Dermis blood vessel endothelial cell (primary cell): ENCODE data around the gene MTG2. TPM values are rescaled to one million over a fixed set of nuclear protein-coding genes. Genes with fewer than 3 reads are reported as not detected.
A peak's percentile ranks its signal among the peaks of the same experiment; 100 is the strongest.

Source experiments
- DNase-seq: peaks from one replicate; pipeline ENCODE4 v3.0.0; 2010
- total RNA-seq: library from RNA; depleted of rRNA; stranded (reverse); fragments of >200 nt; gene quantifications from 2 replicates; pipeline ENCODE4 v1.2.3, GENCODE V29; 2014

MTG2 gene
- total RNA-seq, 1 donor from 2014 or later, result 26.7 TPM

- peak; percentile 68 for DNase-seq
Observed at GRCh38 chr20:62186887-62187866, 4.3 kb downstream of the MTG2 start.

GRCh38 chr20:62190639-62191411 is 8.0 kb downstream of the MTG2 start:
- DNase-seq, result no peak

- no peak for DNase-seq
Observed at GRCh38 chr20:62191781-62192559, 9.1 kb downstream of the MTG2 start.

- no peak for DNase-seq
Observed at GRCh38 chr20:62192635-62193034, 9.8 kb downstream of the MTG2 start.

- DNase-seq, result no peak
Observed at GRCh38 chr20:62193079-62194025, 10.5 kb downstream of the MTG2 start.

GRCh38 chr20:62195075-62195405 is 12.2 kb downstream of the MTG2 start:
- DNase-seq, result no peak

- no peak for DNase-seq
Observed at GRCh38 chr20:62195736-62196135, 12.9 kb downstream of the MTG2 start.

DNA sequence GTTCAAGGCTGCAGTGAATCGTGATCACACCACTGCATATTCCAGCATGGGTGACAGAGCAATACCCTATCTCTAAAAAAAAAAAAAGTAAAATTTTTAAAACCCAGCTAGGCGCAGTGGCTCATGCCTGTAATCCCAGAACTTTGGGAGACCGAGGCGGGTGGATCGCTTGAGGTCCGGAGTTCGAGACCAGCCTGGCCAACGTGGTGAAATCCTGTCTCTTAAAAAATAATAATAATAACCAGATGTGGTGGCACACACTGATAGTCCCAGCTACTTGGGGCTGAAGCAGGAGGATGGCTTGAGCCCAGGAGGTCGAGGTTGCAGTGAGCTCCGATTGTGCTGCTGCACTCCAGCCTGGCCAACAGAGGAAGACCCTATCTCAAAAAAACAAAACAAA is 13.5 kb downstream of the MTG2 start:
- DNase-seq, result no peak

DNA sequence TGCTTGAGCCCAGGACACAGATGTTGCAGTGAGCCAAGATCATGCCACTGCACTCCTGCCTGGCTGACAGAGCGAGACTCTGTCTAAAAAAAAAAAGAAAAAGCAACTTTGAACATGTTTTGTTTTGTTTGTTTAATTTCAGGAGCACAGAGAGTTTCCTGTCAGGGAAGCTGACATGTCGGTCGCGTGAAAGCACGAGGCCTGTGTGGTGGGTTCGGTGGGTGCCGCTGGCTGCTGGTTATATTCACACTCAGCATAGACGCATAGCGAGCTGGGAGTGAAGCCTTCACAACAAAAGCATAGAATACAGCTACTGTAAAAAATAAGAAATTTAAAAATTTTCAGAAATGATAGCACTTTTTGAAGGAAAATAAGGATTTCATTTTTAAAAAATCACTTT is 14.5 kb downstream of the MTG2 start:
- DNase-seq, result no peak

DNA sequence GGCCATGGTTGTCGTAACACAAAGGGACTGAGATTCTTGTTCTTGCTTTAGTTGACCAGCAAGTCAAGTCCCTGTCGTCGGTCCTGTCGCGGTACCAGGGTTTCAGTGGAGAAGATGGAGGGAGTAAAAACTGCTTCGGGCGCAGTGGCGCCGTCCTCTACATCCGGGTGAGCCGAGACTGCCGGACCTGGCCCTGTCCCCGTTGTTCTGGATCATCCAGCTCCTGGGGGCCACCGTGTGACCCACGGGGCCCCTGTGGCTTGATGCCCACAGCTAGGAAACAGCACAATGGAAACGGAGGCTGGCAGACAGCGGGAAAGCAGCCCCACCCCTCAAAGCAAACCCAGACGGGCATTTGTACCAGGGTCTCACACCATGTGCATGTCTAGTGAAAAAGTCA is 15.0 kb downstream of the MTG2 start:
- DNase-seq, result no peak

DNA sequence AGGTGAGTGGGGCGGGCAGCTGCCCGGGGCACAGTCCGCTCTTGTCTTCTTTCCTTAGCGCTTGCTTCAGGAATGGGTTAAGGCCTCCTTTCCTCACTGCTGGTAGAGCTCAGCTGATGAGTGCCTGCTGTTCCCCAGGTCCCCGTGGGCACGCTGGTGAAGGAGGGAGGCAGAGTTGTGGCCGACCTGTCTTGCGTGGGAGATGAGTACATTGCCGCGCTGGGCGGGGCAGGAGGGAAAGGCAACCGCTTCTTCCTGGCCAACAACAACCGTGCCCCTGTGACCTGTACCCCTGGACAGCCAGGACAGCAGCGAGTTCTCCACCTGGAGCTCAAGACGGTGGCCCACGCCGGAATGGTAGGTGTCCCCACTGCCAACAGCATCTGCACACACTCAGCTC is 15.7 kb downstream of the MTG2 start:
- DNase-seq, result no peak

DNA sequence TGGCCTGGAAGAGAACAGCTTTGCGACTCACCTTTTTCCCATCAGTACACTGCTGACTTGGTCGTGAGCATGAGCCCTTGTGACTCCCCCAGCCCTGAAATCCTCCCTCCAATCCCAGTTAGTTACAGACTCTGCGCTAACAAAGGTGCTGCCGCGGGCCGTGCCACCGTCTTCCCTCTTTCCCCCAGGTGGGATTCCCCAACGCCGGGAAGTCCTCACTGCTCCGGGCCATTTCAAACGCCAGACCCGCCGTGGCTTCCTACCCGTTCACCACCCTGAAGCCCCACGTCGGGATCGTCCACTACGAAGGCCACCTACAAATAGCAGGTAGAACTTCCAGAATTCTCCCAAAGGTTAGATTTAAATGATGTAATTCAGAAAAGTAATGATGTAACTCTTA is 16.1 kb downstream of the MTG2 start:
- no peak for DNase-seq

- no peak for DNase-seq
Observed at GRCh38 chr20:62200491-62201172, 17.8 kb downstream of the MTG2 start.

DNA sequence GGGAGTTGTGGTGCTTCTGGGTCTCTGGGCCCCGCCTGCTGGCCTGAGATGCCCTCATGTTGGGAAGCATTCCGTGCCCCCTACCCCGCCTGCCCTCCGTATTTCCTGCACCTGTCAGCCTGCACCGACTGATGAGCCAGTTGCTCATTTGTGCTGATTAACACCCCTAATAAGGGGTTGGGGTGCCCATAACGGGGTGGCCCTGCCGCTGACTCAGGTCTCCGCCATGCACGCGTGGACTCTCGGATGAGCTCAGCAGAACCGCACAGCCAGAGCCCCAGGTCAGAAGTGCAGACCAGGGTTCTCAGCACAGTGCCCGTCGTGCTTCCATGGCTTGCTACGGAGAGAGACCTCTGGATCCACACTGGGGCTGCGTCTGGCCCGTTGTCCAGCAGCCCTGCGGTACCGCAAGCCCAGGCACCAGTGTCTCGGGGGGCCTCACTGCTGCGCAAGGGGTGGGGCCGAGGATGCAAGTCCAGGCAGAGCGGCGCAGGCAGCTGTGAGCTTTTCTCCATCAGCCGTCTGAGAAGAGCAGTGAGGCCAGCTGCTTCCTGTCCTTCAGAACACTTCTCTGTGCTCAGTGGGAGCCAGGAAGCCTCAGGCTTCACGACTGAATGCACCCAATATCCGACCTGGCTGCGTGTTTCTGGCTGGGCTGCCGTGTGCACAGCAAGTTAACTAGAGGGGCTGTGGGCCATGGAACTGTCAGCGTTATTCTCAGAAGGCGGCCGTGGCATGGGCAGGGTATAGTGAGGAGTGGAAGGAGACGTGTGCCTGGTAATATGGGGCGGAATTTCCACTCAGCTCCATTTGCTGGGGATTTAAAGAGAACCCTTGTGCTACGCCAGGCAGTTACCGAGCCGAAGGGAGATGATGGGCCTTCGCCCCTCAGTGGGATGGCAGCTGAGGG is 18.6 kb downstream of the MTG2 start:
- peak; percentile 71 for DNase-seq

GRCh38 chr20:62202083-62202395 is 19.2 kb downstream of the MTG2 start:
- DNase-seq, result no peak

- DNase-seq, result no peak
Observed at GRCh38 chr20:62202676-62203377, 20.0 kb downstream of the MTG2 start.

DNA sequence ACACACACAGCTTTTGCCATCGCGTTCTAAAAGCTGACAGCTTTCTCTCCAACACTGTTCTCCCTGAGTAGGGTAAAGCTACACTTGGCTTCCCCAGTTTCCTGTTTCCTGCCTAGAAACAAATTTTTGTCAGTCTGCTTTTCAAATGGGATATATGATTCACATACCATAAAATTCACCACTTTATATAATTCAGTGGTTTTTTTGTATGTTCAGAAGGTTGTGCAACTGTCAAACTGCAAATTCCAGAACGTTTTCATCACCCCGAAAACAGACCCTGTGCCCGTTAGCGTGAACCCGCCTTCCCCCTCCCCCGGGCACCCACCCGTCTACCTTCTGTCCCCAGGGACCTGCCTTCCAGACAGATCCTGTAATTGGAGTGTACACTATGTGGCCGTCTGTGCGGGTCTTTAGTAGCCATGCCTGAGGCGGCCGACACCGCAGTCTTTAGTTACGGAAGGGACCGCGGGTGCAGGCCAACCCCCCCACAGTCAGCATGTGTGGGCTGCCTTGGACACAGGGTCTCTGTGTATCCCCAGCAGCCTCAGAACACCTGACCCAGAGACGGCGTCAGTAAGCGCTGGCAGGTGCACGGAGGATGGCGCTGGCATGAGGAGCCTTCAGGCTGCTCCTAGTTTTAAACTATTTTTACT is 20.7 kb downstream of the MTG2 start:
- DNase-seq, result peak; percentile 58

- no peak for DNase-seq
Observed at GRCh38 chr20:62205618-62206387, 23.0 kb downstream of the MTG2 start.
